Right cardiac atrium (tissue), 5 donors: ENCODE measurements around the gene PDK3. TPM values are rescaled to one million over a fixed set of nuclear protein-coding genes. Genes with fewer than 3 reads are reported as not detected.
A peak's percentile ranks its signal among the peaks of the same experiment; 100 is the strongest.

Source experiments
- ATAC-seq, 2 donors: fragments of 200-7000 bp; cut with Tn5 transposase; one replicate each; pipeline versions ENCODE4 v1.8.0 to v1.9.1; 2020; ENCODE audit warnings: moderate library complexity in 2 of 2, mild to moderate bottlenecking in 1 of 2
- DNase-seq, 3 donors: peaks; one replicate each; pipeline ENCODE4 v3.0.0-alpha.2; 2020
- H3K27ac ChIP-seq: one replicate; pipeline ENCODE4 v1.5.1; 2013; ENCODE audit warnings: mild to moderate bottlenecking, low read length, control low read depth, moderate library complexity
- H3K27me3 ChIP-seq: one replicate; pipeline ENCODE4 v1.6.1; 2013; ENCODE audit not compliant: control insufficient read depth, insufficient read depth
- H3K4me1 ChIP-seq: one replicate; pipeline ENCODE4 v1.6.1; 2013; ENCODE audit warnings: low read length; ENCODE audit not compliant: control insufficient read depth, insufficient read depth
- H3K4me3 ChIP-seq: one replicate; pipeline ENCODE4 v1.5.1; 2013; ENCODE audit warnings: low read length, control low read depth
- H3K9me3 ChIP-seq: one replicate; pipeline ENCODE4 v1.6.1; 2013; ENCODE audit warnings: low read length; ENCODE audit not compliant: control insufficient read depth
- WGBS: extraction: QIAGEN DNeasy Blood & Tissue Kit; methylation state at CpG from one replicate; pipeline ENCODE4 v1.1.7; 2013; 5-methylcytosine and 5-hydroxymethylcytosine counted together
- intact Hi-C, 4 donors: fragments of 100-400 bp; cut with DNase I; formaldehyde crosslinking; loops; one replicate each; pipeline versions ENCODE4 v1.11.0 to v1.14.0; 2022 to 2023
- polyA plus RNA-seq: library from polyadenylated mRNA; stranded (reverse); fragments of 200-250 nt; gene quantifications from one replicate; pipeline ENCODE4 v1.2.3, GENCODE V29; 2013
- total RNA-seq, 4 donors: library from RNA; stranded (reverse); fragmentation: NEBNext Ultra II Directional; extraction: Animal tissue kit (Norgen Biotek cat#: 25700); gene quantifications; one replicate each; pipeline ENCODE4 v1.2.1, GENCODE V29; 2021
- donor health status: healthy with polysubstance abuse.
- donor health status: DM: no; HTN: yes; CAD: no.
- donor health status: DM: no; HTN: no; CAD: no.
- donor health status: DM: no; HTN: yes; CAD: no; lungs with severe emphysema.
- donor health status: DM: yes; HTN: yes; CAD: no.

The PDK3 gene
- total and polyA plus RNA-seq, 5 donors: 8.3 to 27.5 (median 23.9) TPM

DNA sequence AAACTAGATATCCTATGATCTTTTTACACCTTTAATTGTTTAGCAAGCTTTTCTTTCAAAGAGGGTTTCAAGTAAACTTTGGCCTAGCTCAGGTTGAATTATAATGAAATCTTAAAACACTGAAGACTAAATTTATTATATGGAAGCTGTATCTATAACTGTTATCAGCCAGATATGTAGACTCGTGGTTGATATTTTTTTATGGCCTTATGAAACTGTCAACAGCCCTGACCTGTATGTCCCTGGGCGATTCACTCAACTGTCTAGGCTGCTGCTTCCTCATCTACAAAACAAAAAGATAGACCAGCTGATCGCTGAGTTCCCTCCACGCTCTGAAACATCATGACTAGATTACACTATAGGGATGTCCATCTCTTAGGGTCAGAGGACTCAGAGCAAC is 21.2 kb upstream of the PDK3 start:
- no peaks in the 10 kb centered on the region for H3K9me3 ChIP-seq
- intact Hi-C loops: no loop called here
- no peaks in the 10 kb centered on the region for H3K4me1 ChIP-seq
- 71% methylated on average over 4 of the region's 4 CpGs for WGBS
- no peak overlapping the region for H3K27ac ChIP-seq
- DNase-seq (no peak), ATAC-seq (no peak)
- H3K27me3 ChIP-seq: no peaks in the 10 kb centered on the region
- no peak overlapping the region for H3K4me3 ChIP-seq

GRCh38 chrX:24444645-24445044 is 20.4 kb upstream of the PDK3 start:
- H3K27me3 ChIP-seq: no peaks in the 10 kb centered on the region

GRCh38 chrX:24448762-24449250 is 16.3 kb upstream of the PDK3 start:
- intact Hi-C loops: no loop called here
- no peaks in the 10 kb centered on the region for H3K4me1 ChIP-seq
- ATAC-seq (no peak), DNase-seq (no peak)
- no peak overlapping the region for H3K4me3 ChIP-seq
- H3K9me3 ChIP-seq: no peaks in the 10 kb centered on the region
- H3K27me3 ChIP-seq: no peaks in the 10 kb centered on the region
- WGBS: 62% methylated on average over 3 of the region's 3 CpGs
- H3K27ac ChIP-seq: no peak overlapping the region

More at GRCh38 chrX:24444645-24445044, 20.4 kb upstream of the PDK3 start:
- no peak for DNase-seq
- no peak overlapping the region for H3K27ac ChIP-seq
- WGBS: 70% methylated on average over 4 of the region's 4 CpGs
- ATAC-seq: peak in 1 of 2 donors; percentile 41
- no peaks in the 10 kb centered on the region for H3K9me3 ChIP-seq
- intact Hi-C loops: no loop called here
- no peak overlapping the region for H3K4me3 ChIP-seq
- H3K4me1 ChIP-seq: no peaks in the 10 kb centered on the region

- Histone ChIP-seq H3K4me1 (no peaks in the 10 kb centered on the region), H3K4me3 (no peak overlapping the region), H3K27me3 (no peaks in the 10 kb centered on the region), H3K9me3 (no peaks in the 10 kb centered on the region), H3K27ac (no peak overlapping the region)
- DNase-seq (no peak), ATAC-seq (no peak)
- 91% methylated on average over 3 of the region's 3 CpGs for WGBS
- intact Hi-C loops: no loop called here
Observed at GRCh38 chrX:24463077-24463476, 2.0 kb upstream of the PDK3 start.

- no peak for DNase-seq
- ATAC-seq: no peak
- 7% methylated on average over 5 of the region's 5 CpGs for WGBS
- intact Hi-C loops: no loop called here
- H3K27me3 ChIP-seq: no peaks in the 10 kb centered on the region
- peak overlapping the region; percentile 70 for H3K4me3 ChIP-seq
- H3K9me3 ChIP-seq: no peaks in the 10 kb centered on the region
- H3K4me1 ChIP-seq: no peaks in the 10 kb centered on the region
- H3K27ac ChIP-seq: no peak overlapping the region
Observed at GRCh38 chrX:24464498-24464835, 619 bp upstream of the PDK3 start.

DNA sequence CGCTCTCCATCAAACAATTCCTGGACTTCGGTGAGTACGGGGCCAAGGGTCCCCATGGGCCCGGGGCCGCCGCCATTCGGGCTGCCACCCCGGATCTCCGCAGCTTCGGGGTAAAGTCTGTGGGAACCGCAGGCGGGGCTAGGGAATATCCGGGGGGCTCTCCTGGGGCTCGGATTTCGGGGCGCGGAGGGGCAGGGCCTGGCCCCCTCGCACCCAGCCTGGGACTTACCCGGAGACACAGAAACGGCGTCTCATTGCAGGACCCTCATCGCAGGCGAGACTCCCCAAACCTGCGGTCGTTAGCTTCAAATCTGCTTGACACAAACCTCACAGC is 413 bp downstream of the PDK3 start:
- no peaks in the 10 kb centered on the region for H3K9me3 ChIP-seq
- no peaks in the 10 kb centered on the region for H3K27me3 ChIP-seq
- WGBS: 0% methylated on average over 25 of the region's 25 CpGs
- H3K27ac ChIP-seq: peak overlapping the region; percentile 85
- peak overlapping the region; percentile 69 for H3K4me3 ChIP-seq
- no peaks in the 10 kb centered on the region for H3K4me1 ChIP-seq
- ATAC-seq (peak in 1 of 2 donors; percentile 3), DNase-seq (peak in 1 of 3 donors; percentile 62)
- intact Hi-C loops: no loop called here

- no peak for DNase-seq
- ATAC-seq: no peak
- WGBS: 27% methylated on average over 11 of the region's 11 CpGs
- Histone ChIP-seq H3K27ac (no peak overlapping the region), H3K4me3 (peak overlapping the region; percentile 69), H3K4me1 (no peaks in the 10 kb centered on the region), H3K9me3 (no peaks in the 10 kb centered on the region), H3K27me3 (no peaks in the 10 kb centered on the region)
- intact Hi-C loops: no loop called here
Observed at GRCh38 chrX:24466025-24466424, 939 bp downstream of the PDK3 start.

GRCh38 chrX:24468245-24468644 is 3.2 kb downstream of the PDK3 start:
- Histone ChIP-seq H3K27ac (no peak overlapping the region), H3K4me1 (no peaks in the 10 kb centered on the region)

GRCh38 chrX:24471808-24472207 is 6.7 kb downstream of the PDK3 start:
- Histone ChIP-seq H3K4me3 (no peak overlapping the region), H3K27me3 (no peaks in the 10 kb centered on the region), H3K9me3 (no peaks in the 10 kb centered on the region), H3K4me1 (no peaks in the 10 kb centered on the region), H3K27ac (no peak overlapping the region)
- DNase-seq (no peak), ATAC-seq (no peak)
- WGBS: 68% methylated on average over 2 of the region's 2 CpGs
- intact Hi-C loops: no loop called here

More at GRCh38 chrX:24468245-24468644, 3.2 kb downstream of the PDK3 start:
- no peaks in the 10 kb centered on the region for H3K9me3 ChIP-seq
- intact Hi-C loops: no loop called here
- DNase-seq: no peak
- no peak for ATAC-seq
- H3K4me3 ChIP-seq: no peak overlapping the region
- no peaks in the 10 kb centered on the region for H3K27me3 ChIP-seq
- 20% methylated on average over 1 of the region's 1 CpG for WGBS

- 91% methylated on average over 6 of the region's 6 CpGs for WGBS
- Histone ChIP-seq H3K27me3 (no peaks in the 10 kb centered on the region), H3K27ac (no peak overlapping the region), H3K9me3 (no peaks in the 10 kb centered on the region), H3K4me3 (no peak overlapping the region), H3K4me1 (no peaks in the 10 kb centered on the region)
- ATAC-seq (no peak), DNase-seq (no peak)
- intact Hi-C loops: no loop called here
Observed at GRCh38 chrX:24475480-24475879, 10.4 kb downstream of the PDK3 start.

DNA sequence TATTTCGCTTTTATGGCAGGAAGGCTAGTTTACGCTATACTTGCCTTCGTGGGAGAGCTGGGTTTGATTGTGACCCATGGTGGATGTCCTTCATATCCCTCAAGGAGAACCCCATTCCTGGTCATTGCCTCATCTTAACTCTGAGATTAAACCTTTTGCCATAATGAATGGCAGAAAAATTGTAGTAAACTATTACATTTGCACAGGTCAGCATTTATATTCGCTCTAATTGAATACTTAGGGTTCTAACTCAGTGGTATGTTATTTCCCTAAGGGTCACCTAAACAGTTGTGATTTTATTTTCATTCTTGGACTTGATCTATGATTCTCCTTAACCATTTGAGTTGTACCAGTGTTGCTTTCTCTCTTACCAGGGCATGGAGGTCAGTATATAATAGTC is 13.4 kb downstream of the PDK3 start:
- DNase-seq: no peak
- WGBS: 98% methylated on average over 4 of the region's 4 CpGs
- Histone ChIP-seq H3K27ac (no peak overlapping the region), H3K4me1 (no peaks in the 10 kb centered on the region), H3K9me3 (no peaks in the 10 kb centered on the region), H3K27me3 (no peaks in the 10 kb centered on the region), H3K4me3 (no peak overlapping the region)
- no peak for ATAC-seq
- intact Hi-C loops: no loop called here

DNA sequence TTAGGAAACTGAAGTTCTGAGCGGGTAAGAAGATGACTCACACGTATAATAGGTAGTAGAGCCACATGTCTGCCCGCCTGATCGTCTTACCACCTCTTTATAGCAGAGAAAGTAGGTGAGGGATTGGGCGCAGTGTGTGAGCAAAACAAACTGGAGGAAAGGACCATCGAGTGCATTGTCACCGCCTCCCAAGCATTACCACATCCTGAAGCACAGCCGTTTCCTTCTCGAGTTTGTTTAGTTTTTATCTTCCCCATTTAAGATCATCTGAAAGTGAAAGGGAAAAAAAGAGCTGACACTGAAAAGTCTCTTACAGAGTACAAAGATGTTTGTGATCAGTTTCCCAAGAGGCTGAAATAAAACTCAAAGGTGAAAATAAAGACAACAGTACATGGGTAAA is 14.8 kb downstream of the PDK3 start:
- Histone ChIP-seq H3K27ac (peak overlapping the region; percentile 12), H3K9me3 (no peaks in the 10 kb centered on the region), H3K4me1 (no peaks in the 10 kb centered on the region), H3K27me3 (no peaks in the 10 kb centered on the region), H3K4me3 (no peak overlapping the region)
- intact Hi-C loops: no loop called here
- DNase-seq: peak in 1 of 3 donors; percentile 57
- 50% methylated on average over 9 of the region's 9 CpGs for WGBS
- peak; percentile 63 to 75 for ATAC-seq
